NCI-H748 (cell line): ENCODE data around the gene ACTL10.

Experiments used
- DNase-seq: peaks from one replicate; lab custom pipeline; 2025; ENCODE audit not compliant: unreplicated experiment; lab: John Stamatoyannopoulos, UW

ACTL10 gene

GRCh38 chr20:33676652-33677645, 10.2 kb downstream of the ACTL10 start:
- DNase-seq, result no peak

- no peak for DNase-seq
Measured at GRCh38 chr20:33677991-33678702, 11.4 kb downstream of the ACTL10 start.

DNA sequence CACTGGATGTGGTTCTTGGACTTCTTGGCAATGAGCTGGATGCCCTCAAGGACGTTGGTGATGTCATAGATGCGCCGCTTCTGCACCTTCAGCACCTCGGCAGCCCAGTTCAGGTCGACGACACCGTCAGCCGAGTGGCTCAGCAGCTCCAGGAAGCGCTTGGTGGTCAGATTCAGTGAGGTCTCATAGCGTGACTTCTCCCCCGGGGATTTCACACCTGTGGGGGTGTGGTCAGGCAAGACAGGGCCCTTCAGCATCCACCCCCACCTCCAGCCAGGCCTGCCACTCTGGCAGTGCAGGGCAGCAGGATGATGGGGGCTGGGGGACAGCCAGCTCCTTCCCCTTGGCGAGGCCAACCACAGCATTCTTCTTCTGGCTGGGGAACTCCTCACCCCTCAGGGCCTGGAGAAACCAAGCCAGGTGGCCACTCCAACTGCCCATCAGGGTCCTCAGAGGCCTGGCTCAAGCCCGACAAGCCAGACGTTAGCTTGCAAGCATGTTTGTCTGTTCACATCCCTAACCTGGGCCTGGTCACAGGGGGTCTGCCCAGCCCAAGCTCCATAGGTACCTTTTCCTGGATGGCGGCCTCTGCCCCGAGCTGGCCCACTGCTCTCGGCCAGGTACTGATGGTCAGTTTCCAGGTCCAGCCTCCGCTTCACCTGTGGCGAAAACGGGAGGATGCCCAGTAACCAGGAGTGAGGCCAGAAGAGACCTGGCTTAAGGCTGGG, 13.2 kb downstream of the ACTL10 start:
- no peak for DNase-seq

GRCh38 chr20:33680686-33681085, 13.9 kb downstream of the ACTL10 start:
- no peak for DNase-seq

GRCh38 chr20:33681288-33681687, 14.5 kb downstream of the ACTL10 start:
- DNase-seq, result no peak

DNA sequence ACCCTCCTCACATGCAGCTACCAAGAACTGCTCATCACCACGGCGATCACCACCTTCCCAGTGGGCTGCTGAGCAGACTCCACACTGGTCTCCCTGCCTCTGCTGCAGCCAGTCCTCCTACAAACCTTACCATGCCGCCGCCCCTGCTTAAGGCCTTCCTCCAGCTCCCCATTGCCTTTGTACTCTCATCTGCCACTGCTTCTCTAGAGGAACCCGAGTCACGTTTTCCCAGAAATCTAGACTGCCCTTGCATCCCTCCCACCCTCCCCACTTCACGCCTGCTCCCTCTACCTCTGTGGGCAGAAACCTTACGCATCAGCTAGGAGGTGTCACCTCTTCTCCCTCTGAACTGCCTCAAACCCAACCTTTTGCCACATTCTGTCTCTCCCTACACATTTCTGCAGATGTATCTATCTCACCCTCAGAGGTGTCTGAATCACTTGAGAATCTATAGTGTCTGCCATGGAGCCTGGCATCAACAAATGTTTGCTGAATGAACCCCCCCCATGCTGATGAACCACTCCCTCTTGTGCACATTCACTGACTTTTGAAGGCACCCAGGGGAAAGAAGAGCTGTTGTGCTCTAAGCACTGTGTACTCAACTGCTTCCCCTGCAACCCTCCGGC, 15.1 kb downstream of the ACTL10 start:
- DNase-seq, result no peak

DNA sequence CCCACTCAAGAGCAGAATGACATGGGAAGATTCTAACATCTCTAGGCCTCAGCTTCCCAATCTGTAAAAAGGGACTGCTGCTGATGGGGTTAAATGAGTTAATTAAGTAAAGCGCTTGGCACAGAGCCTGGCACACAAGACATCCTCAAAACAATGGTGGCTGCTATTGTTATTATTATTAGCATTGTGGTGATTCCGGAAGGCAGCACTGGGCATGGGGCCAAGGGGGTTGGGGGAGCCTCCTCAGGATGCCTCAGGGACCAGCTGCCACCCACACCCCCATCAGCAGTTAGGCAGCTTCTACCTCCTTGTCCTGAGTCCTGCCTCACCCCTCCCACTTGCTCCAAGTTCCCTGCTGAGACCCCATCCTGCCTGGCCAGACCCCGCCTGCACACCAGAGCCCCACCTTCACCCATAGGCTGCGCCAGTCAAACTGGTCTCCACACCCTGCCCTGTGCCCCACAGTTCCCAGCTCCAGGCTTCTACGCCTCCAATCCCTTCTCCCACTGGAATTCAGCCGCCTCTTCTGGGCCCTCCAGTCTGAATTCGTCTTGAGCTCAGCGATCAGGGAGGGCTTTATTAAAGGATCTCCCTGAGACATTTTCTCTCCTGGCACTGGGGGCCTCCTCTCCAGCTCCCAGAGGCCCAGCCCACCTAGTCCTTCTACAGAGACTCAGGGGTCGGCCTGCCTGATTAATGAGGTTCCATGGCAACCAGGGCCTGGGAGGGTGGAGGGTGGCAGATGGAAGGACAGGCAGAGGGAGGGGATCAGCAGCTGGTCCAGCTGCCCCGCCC, 18.0 kb downstream of the ACTL10 start:
- peak; percentile 76 for DNase-seq

DNA sequence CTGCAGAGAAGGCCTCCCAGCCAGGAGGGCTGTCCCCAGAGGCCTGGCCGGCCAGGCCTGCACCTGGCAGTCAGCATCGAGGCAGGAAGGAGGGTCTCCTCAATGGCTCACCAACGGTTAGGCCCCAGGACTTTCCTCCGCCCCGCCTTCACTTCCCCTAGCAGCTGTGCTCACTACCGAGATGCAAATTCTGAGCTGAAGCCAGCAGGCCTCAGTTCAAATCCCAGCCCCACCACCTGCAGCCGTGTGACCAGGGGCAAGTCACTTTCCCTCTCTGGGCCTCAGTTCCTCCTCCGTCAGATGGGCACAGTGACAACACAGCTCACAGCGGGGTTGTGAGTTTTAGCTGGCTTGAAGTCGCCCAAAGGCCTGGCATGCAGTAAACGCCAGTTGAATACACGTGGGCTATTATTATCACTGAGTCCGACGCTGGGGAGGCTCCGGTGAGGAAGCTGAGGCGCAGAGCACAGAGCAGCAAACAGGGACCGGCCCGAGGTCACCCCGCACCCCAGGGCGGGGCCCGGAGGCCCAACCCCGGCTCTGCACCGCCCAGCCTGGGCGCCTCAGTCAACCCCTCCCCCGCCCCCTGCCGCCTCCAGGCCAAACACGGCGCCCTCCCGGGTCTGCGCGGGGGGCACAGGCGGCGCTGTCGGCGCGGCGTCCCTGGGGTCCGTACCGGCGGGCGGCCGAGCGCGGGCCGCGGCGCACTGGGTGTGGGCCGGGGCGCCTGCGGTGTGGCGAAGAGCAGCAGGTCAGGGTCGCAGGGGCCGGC, 18.8 kb downstream of the ACTL10 start:
- DNase-seq, result peak; percentile 83

- peak; percentile 97 for DNase-seq
Measured at GRCh38 chr20:33686100-33686983, 19.6 kb downstream of the ACTL10 start, which contains the start of gene E2F1. TSS of gene E2F1 (minus strand) at chr20:33686385. CDS start at chr20:33686264, 121 bp downstream.

DNA sequence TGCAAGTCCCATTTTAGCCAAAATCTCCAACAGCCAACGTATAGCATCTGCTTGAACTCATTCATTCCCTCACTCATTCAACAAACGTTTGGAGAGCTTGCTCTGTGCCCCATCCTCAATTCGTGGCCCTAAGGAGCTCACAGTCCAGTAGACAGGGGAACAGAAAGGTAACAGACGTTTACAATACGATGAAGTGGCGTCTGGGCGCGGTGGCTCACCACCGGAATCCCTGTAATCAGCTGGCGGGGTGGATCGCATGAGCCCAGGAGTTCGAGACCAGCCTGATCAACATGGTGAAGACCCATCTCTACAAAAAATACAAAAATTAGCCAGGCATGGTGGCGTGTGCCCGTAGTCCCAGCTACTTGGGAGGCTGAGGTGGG, 20.2 kb downstream of the ACTL10 start:
- no peak for DNase-seq

DNA sequence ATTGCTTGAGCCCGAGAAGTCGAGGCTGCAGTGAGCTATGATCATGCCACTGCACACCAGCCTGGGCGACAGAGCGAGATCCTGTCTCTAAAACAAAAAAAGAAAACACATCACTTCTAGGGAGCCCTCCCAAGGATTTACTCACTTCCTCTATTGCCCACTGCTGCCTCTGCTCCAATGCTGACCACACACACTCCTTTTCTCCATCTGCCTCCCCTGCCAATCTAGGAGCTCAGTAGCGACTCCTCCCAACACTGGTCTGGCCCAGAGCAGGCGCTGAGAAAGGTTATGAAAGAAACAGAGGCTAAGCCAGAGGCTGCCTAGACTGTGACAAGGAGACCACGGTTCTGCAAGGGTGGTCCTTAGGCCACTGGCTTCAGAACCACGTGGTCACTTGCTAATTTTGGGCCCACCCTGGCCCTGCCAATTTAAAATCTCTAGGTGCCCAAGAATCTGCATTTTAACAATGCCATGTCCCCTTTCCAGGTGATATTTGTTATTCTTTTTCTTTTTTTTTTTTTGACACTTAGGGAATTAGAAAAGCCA, 20.7 kb downstream of the ACTL10 start:
- DNase-seq, result no peak

DNA sequence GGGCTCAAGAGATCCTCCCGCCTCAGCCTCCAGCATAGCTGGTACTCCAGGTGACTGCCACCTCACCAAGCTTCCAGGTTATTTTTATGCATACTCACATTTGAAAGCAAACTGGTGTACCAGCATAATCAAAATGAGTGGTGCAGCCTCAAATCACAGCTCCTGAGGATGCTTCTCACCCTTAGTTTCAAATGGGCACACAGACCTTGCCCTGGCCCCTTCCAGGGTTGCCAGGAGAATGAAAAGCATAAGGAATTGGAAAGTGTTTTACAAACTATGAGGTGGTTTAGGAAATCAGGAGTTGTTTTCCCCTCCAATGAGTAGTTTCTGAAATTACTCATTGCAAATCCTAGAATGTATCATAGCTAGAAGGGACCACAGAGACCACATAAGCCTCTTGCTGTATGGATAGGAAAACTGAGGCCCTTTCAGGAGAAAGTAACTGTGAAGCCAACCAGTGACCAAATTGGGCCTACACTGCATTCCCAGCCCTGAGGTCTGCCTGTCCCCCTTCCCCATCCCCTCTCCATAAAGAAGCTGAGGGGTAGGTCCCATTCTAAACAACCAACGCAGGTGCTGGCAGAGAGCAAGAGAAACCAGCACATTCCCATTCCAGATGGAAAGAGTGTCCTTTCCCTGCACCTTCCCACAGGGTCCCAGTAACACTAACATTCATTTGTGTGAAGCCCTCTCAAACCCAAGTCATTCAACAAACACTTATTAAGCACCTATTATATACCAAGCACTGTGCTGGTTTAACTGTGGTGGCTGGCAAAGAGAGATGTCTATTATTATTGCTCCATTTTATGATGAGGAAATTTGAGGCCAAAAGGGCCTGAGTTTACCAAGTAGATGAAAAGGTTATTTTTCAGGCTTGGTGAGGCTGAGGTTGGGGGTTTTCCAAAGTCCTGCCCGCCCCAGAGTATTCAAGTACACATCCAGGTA, 21.5 kb downstream of the ACTL10 start:
- DNase-seq, result no peak

- no peak for DNase-seq
Measured at GRCh38 chr20:33688938-33689424, 22.2 kb downstream of the ACTL10 start.

GRCh38 chr20:33689493-33689892, 22.8 kb downstream of the ACTL10 start:
- DNase-seq, result no peak

DNA sequence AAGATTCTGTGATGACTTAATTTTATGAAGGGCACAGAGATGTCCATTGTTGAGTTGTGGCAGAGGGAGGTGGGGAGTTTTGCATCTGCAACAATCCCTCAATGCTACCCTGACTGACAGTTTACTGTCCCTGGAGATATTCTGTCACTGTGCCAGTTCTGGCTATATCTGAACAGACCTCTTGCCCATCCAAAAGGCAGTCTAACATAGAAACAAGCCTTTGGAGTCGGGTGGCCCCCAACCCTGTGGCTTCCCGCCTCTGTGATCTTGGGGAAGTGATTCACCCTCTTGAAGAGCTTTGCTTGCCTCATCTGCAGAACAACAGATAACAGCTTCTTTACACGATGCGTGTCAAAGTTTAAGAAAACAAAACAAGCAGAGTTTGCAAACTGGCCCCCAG, 23.2 kb downstream of the ACTL10 start:
- DNase-seq, result no peak

GRCh38 chr20:33693289-33693688, 26.5 kb downstream of the ACTL10 start:
- no peak for DNase-seq
